ENCODE data around the gene LAPTM5. TPM values are rescaled to one million over a fixed set of nuclear protein-coding genes. Genes with fewer than 3 reads are reported as not detected.

The LAPTM5 gene, protein sequence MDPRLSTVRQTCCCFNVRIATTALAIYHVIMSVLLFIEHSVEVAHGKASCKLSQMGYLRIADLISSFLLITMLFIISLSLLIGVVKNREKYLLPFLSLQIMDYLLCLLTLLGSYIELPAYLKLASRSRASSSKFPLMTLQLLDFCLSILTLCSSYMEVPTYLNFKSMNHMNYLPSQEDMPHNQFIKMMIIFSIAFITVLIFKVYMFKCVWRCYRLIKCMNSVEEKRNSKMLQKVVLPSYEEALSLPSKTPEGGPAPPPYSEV
- 481 TPM for total RNA-seq (2013)
- polyA plus RNA-seq (1,000 to 10,000 TPM; 1,019 to 1,669 (median 1,153) TPM), polyA minus RNA-seq (496 and 780 TPM in 2 replicates), total RNA-seq (1,035 to 3,248 (median 1,891) reads per million in 11 experiments)

DNA sequence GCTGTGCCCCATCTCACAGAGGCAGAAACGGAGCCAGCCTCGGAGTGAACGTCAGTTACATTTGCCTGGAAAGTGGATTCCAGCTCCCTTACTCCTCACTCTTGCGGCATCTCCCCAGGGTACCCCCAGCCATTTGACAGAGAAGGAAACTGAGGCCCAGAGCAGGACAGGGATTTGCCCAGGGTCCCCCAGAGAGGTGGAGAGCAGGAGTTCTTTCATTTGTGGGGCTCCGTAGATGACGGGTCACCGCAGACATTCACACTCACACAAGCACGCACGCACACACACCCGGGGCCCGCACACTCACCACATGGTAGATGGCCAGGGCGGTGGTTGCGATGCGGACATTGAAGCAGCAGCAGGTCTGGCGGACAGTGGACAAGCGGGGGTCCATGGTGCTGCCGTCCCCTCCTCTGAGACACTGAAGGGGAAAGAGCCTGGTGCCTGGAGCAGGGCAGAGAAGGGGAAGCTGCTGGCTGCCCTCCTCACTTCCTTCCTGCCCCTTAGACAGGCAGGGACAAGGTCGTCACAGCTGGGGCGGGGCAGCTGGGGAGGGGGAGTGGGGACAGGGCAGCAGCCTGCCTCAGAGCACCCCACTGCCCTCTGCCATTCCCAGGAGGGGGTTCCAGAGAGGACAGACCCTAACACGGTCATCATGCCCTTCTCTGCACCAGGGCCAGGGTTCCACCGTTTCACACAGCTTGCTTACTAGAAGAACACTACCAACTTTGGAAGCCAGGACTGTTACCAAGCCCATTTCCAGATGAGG lies at the start of gene LAPTM5:
LAPTM5 (minus strand) TSS at position 423 of the 769 bp plus-strand sequence; CDS start at position 394, 29 bp downstream.
- Histone ChIP-seq H3K4me2 (replicated peaks; ENCODE audit: extremely low read depth, low read length, poor library complexity, severe bottlenecking) (peak within 1 kb of the TSS; percentile 98), H3K79me2 (ENCODE audit: insufficient read depth, low read length) (peaks cover 74% of the 10 kb centered on the region), H3K27me3 (ENCODE audit: control insufficient read depth in 2 of 2, insufficient read depth in 2 of 2, low read length in 2 of 2) (no peaks in the 10 kb centered on the region), H3K9me3 (replicated peaks in 1 of 2; ENCODE audit: control insufficient read depth in 1 of 2, insufficient read depth in 1 of 2, low read length in 2 of 2) (no peaks in the 10 kb centered on the region), H3K4me3 (replicated peaks in 1 of 3; ENCODE audit: low read depth in 2 of 3, low read length in 3 of 3) (peak within 1 kb of the TSS; percentile 86 to 96 (median 96)), H3K9ac (ENCODE audit: insufficient read depth, low read length, poor library complexity, severe bottlenecking) (peak within 1 kb of the TSS; percentile 100), H2AFZ (ENCODE audit: insufficient read depth, low read depth, low read length, poor library complexity, severe bottlenecking) (no peak within 1 kb of the TSS), H4K20me1 (ENCODE audit: insufficient read depth, low read length) (peaks cover 84% of the 10 kb centered on the region), H3K36me3 (replicated peaks in 1 of 2; ENCODE audit: control insufficient read depth in 1 of 2, insufficient read depth in 2 of 2, low read length in 2 of 2) (peaks cover 2 to 7% of the 10 kb centered on the region in 2 donors), H3K27ac (ENCODE audit: low read depth in 1 of 2, low read length in 2 of 2) (peak within 1 kb of the TSS; percentile 97 to 100), H3K4me1 (ENCODE audit: control insufficient read depth in 1 of 2, insufficient read depth in 2 of 2, low read length in 2 of 2) (peaks cover 84 to 87% of the 10 kb centered on the region in 2 donors)
- no peak for TF ChIP-seq CTCF (IDR thresholded peaks at IDR 0.05)
- peak; percentile 91 for DNase-seq
- intact Hi-C loops (cut with micrococcal nuclease): loop anchor here (2.0 kb wide), 2 partner anchors 21 to 39 kb away; no protein-coding TSS in a partner anchor
- Mint-ChIP-seq H3K36me3 (peaks cover 31 to 41% of the 10 kb centered on the region in 2 donors), H3K4me3 (peak within 1 kb of the TSS; percentile 92 to 97), H3K27ac (peak within 1 kb of the TSS; percentile 99 to 100 (median 100)), H3K27me3 (ENCODE audit: low read depth in 3 of 3) (peaks cover 0 to under 1% (median 0%) of the 10 kb centered on the region in 3 donors), H3K9me3 (peaks cover 0 to 10% (median 3%) of the 10 kb centered on the region in 7 donors), H3K4me1 (peaks cover 63% of the 10 kb centered on the region)
- 0% methylated on average over 11 of the region's 21 CpGs for WGBS (ENCODE audit: insufficient coverage)
